Coronary artery (tissue), 2 donors: ENCODE measurements around the gene DELE1.
A peak's percentile ranks its signal among the peaks of the same experiment; 100 is the strongest.
"Not testable (repeated sequence)": the region's sequence is repeated elsewhere in the genome, so short reads cannot be mapped to it uniquely, and the experiment has no call there.

ENCODE experiments used
- DNase-seq: peaks from one replicate; pipeline ENCODE4 v3.0.0-alpha.2; 2017; ENCODE audit warnings: low spot score
- H3K27ac ChIP-seq, 2 donors: fragments of 200-600 bp; sonication (generic); one replicate each; pipeline ENCODE4 v1.5.1; 2016 to 2019
- H3K4me3 ChIP-seq: fragments of 200-600 bp; sonication (generic); 2 replicates; pipeline ENCODE4 v1.5.1; 2016; ENCODE audit warnings: mild to moderate bottlenecking, moderate library complexity
- TF ChIP-seq, protein P1 (sequence below): fragments of 200-600 bp; sonication (generic); IDR thresholded peaks from one replicate; pipeline ENCODE4 v1.5.1; 2019; ENCODE audit warnings: antibody characterized with exemption

DELE1 gene

DNA sequence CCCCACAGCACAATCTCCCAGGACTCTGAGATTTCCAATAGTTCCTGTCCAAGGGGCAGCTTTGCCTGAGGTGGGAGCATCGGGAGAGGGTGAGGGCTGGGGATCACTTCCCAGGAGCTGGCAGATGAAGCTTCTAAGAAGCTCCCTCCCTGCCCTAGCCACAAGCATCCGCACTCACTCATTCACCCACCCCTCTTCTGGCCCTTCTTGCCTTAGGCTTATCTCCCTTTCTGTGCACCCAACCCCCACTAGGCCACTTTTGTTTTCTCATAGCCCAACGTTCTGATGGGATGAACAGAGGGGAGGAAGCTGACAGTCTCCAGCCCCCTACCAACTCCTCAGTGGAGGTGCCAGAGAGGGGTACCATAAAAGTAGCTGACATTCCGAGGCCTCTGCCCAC is 41.8 kb upstream of the DELE1 start:
- H3K27ac ChIP-seq, result peak overlapping the region in 1 of 2 donors; percentile 33
- TF ChIP-seq, protein P1, sequence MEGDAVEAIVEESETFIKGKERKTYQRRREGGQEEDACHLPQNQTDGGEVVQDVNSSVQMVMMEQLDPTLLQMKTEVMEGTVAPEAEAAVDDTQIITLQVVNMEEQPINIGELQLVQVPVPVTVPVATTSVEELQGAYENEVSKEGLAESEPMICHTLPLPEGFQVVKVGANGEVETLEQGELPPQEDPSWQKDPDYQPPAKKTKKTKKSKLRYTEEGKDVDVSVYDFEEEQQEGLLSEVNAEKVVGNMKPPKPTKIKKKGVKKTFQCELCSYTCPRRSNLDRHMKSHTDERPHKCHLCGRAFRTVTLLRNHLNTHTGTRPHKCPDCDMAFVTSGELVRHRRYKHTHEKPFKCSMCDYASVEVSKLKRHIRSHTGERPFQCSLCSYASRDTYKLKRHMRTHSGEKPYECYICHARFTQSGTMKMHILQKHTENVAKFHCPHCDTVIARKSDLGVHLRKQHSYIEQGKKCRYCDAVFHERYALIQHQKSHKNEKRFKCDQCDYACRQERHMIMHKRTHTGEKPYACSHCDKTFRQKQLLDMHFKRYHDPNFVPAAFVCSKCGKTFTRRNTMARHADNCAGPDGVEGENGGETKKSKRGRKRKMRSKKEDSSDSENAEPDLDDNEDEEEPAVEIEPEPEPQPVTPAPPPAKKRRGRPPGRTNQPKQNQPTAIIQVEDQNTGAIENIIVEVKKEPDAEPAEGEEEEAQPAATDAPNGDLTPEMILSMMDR, result no peak
- no peak for DNase-seq

DNA sequence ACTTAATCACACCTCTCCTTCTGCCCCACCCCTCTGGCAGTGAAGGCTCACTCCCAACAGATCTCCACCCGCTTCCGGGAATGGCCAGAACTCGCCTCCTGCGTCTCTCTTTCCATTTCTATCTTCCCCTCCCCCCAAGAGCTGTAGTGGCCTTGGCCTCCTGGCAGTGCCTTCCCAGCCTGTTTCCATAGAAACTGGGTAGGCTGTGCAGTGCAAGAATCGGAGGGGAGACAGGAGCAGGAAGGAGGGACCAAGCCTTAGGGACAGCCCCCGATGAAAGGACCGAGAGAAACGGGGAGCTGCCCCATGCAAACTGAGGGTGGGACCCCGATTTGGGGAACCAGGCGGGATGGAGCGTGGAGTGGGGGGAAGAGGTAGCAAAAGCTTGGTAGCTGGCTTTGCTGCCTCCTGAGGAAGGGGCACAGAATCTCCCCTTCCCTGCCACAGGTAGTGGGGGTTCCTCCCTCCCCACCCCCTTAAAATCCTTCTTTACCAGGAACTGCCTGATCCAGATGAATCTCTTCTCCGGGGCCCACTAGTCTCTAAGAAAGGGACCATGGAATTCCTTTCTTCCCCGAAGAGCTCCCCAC is 41.0 kb upstream of the DELE1 start:
- no peak overlapping the region for H3K27ac ChIP-seq

More for the DNA sequence above, 41.8 kb upstream of the DELE1 start:
- H3K4me3 ChIP-seq, result no peak overlapping the region

DNA sequence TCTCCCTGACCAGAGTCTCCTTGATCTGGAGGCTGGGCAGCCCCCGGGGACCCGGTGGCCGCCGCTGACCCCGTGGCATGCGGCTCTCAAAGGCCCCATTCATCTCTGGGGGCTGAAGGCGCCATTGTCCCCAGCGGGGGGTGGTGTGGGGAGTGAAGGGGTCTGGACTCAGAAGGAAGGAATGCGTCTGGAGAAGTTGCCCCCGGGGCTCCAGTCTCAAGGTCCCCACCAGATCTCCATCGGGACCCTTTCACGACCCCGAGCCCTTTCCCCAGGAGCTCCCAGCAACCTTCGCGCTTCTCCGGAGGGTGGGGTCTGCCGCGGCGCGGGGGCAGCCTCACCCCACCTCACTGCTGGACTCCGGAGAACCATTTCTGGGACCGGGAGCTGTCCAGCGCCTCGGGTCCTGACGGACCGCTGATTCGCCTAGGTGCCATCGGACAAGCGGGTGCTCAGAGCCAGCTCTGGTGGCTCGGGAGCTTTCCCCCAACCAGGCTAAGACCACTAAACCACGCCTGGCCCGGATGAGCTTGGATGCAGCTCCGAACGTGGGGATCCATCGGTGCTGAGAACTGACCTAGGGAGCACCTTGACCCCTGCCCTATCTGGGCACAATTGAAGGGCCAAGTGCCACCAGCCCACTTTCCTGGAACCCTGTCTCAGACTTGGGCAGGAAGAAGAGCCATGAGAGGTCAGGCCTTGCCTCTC is 40.3 kb upstream of the DELE1 start:
- no peak overlapping the region for H3K27ac ChIP-seq
- peak overlapping the region; percentile 30 for H3K4me3 ChIP-seq
- DNase-seq, result no peak
- TF ChIP-seq, protein P1, result no peak

More for the DNA sequence above, 41.0 kb upstream of the DELE1 start:
- TF ChIP-seq, protein P1, result no peak
- H3K4me3 ChIP-seq, result no peak overlapping the region
- no peak for DNase-seq

DNA sequence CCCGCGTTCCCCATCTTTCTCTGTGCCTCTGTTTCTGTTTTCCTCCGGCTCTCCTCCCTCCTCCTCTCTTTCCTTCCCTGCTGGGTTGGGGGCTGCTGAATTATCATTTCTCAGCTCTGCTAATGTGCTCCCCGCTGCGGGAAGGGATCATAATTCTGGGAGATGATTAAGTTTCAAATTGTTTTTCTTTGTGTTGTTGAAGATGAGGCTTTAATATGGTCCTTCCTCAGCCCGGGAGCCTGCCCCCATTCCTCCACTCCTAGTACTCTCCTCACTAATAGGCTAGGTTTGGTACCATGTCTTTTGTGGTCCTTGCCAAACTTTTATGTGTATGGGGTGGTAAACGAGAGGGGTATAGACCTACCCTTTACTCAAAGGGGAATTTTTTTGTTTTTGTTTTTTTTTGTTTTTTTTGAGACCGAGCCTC is 39.8 kb upstream of the DELE1 start:
- TF ChIP-seq, protein P1, result no peak
- no peak overlapping the region for H3K4me3 ChIP-seq
- no peak overlapping the region for H3K27ac ChIP-seq
- DNase-seq, result no peak

DNA sequence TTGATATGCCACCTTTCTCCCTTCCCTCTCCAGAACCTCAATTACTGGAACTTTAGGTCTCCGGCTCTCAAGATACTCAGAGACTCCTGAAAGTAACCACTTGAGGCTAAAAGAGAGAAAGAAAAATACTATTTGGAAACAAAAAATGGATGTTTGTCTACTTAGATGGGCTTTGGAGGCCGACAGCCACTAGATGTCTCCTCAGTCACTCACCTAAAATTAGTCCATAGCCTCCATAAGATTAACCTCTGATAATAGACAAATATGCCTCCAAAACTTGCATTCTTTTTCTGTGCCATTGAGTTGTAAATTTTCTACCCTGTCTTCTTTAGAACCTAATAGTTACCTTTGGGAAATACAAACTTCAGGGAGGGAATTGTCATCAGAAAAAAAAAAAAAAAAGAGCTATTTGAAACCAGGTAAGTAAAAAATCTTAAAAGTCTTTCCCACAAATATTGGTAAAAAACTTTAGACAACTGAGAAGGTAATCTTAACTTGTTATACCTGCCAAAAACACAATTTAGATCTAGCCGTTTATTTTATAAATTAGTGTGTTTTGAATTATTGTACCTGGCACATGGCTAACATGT is 34.3 kb upstream of the DELE1 start:
- no peak overlapping the region for H3K27ac ChIP-seq
- H3K4me3 ChIP-seq, result no peak overlapping the region
- TF ChIP-seq, protein P1, result no peak
- DNase-seq, result no peak

DNA sequence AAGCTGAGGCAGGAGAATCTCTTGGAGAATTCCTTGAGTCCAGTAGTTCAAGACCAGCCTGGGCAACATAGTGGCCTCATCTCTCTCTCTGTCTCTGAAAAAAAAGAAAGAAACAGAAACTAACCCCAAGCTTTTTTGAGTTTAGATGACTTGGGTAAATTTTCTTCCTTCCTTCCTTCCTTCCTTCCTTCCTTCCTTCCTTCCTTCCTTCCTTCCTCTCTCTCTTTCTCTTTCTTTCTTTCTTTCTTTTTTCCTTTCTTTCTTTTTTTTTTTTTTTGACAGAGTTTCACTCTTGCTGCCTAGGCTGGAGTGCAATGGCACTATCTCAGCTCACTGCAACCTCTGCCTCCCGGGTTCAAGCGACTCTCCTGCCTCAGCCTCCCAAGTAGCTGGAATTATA is 33.2 kb upstream of the DELE1 start:
- not testable (repeated sequence) for H3K27ac ChIP-seq, DNase-seq

DNA sequence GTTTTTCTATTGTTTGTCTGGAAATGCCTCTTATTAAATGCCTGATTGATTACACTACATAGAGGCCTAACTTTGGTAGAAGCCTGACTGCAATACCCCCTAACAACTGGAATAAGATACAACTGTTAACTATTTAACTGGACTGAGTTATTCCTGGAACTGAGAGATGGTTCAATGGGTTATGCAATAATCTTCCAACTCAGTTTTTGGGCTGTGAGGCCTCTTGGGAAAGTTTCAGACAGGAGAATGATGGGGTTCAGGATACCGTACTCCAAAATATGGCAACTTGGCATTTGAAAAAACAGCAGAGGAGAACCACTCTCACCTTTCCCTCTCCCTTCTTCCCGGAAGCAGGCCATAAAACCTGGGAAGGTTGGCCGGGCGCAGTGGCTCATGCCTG is 26.2 kb upstream of the DELE1 start:
- TF ChIP-seq, protein P1, result no peak
- no peak for DNase-seq
- no peak overlapping the region for H3K27ac ChIP-seq
- no peak overlapping the region for H3K4me3 ChIP-seq

More for the DNA sequence above, 33.2 kb upstream of the DELE1 start:
- not testable (repeated sequence) for H3K4me3 ChIP-seq
